GM19324 (cell line): ENCODE measurements around the gene CNNM3.
"Not testable (repeated sequence)": the region's sequence is repeated elsewhere in the genome, so short reads cannot be mapped to it uniquely, and the experiment has no call there.

Experiments
- ATAC-seq: cut with Tn5 transposase; IDR thresholded peaks from one replicate; pipeline ENCODE4 v1.9.1; 2021; ENCODE audit warnings: mild to moderate bottlenecking, moderate library complexity; ENCODE audit not compliant: unreplicated experiment, low FRiP score

The CNNM3 gene

DNA sequence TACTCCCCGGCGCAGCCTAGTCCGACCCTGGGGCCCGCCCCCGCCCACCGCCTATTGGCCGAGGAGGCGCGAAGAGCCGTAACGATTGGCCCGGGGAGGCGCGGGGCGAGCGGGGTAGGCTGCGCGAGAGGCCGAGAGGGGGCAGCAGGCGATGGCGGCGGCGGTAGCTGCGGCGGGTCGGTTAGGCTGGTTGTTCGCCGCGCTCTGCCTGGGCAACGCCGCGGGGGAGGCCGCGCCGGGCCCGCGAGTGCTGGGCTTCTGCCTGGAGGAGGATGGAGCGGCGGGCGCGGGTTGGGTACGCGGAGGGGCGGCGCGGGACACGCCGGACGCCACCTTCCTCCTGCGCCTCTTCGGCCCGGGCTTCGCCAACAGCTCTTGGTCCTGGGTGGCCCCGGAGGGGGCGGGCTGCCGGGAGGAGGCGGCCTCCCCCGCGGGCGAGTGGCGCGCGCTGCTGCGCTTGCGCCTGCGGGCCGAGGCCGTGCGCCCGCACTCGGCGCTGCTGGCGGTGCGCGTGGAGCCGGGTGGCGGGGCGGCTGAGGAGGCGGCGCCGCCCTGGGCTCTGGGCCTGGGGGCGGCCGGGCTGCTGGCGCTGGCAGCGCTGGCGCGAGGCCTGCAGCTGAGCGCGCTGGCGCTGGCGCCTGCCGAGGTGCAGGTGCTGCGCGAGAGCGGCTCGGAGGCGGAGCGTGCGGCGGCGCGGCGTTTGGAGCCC lies at the start of gene CNNM3:
Gene CNNM3, plus strand, starts transcription at position 142 of the 709 bp plus-strand sequence. Its CDS starts 10 bp downstream, at position 152.
- ATAC-seq: peak; percentile 83

- ATAC-seq: no peak
Measured at GRCh38 chr2:96767135-96767871, 48.8 kb upstream of the CNNM3 start.

GRCh38 chr2:96768083-96768561 lies 47.9 kb upstream of the CNNM3 start:
- ATAC-seq: peak; percentile 55

DNA sequence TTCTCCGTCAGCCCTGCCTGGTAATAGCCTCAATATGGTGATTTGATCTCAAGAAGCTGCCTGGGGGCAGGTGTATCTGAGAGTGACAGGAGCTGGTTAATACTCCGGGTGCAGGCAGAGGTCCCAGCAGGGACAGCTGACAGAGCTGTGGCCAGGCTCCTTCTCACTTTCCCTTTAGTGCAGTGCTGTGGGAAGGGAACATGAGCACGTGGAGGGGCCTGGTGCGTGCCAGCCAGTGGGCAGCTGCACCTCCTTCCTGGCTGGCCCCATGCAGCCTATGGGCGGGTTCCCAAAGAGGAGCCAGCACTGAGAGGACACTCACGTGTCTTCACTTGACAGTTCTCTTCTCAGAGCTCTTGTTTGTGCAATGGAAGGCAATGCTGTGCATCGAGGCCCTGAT lies 46.3 kb upstream of the CNNM3 start:
- ATAC-seq: no peak

DNA sequence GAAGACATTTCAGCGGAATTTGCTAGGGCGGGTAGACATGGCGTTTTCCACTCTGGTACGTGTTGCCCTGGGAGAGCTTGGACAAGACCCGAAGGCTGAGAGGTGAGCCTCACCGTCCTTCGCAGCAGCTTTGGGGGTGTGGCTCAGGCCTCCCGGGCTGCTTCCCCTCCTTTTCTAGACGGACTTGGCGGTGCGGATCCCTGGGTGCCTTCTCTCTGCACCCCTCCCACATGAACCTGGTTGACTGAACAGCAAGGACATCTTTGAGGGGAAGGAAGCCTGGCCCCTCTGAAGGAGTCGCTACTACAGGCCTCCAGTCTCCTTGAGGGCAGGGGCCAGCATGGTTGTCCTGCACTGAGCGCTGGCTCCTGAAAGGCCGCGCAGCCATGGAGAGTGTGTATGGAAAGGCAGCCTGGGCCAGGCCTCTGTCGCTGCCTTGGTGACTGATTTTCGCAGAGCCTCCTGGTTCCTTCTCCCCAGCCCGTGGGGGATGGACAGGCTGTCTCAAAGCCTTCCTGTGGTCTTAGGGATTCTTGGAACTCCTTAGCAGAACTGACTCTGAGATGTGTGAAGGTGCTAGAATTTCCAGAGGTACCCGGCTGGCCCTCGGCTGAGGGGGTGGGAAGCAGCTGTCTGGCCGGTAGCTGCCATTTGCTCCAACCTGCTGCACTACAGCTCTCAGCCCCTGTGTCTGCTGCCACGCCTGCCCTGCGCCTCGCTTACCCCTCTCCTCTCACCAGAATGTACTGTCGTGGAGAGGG lies 45.4 kb upstream of the CNNM3 start:
- ATAC-seq: no peak

DNA sequence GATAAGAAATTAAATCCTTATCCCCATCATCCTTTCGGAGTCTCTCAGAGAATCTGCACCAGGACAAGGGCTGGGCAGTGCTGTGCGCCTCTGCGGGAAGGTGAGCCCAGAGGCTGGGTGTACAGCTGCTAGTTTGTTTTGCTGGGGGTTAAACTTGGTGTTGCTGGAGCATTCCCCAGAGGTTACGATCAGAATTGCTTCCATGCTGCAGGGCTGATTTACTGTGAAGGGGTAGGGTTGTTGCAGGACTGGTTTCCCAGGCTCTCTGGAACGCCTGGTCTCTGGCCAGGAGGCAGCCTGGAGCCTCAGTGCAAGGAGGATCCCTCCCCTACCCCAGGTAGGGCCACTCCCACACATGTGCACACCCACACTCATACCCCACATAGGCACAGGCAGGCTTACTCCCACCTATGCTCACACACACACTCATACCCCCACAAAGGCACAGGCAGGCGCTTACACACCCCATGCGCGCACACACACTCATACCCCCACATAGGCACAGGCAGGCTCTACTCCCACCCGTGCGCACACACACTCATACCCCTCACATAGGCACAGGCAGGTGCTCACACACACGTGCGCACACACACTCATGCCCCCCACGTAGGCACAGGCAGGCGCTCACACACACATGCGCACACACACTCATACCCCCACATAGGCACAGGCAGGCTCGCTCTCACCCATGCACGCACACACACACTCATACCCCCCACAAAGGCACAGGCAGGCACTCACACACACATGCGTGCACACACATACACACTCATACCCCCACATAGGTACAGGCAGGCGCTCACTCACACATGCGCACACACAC lies 44.1 kb upstream of the CNNM3 start:
- no peak for ATAC-seq

DNA sequence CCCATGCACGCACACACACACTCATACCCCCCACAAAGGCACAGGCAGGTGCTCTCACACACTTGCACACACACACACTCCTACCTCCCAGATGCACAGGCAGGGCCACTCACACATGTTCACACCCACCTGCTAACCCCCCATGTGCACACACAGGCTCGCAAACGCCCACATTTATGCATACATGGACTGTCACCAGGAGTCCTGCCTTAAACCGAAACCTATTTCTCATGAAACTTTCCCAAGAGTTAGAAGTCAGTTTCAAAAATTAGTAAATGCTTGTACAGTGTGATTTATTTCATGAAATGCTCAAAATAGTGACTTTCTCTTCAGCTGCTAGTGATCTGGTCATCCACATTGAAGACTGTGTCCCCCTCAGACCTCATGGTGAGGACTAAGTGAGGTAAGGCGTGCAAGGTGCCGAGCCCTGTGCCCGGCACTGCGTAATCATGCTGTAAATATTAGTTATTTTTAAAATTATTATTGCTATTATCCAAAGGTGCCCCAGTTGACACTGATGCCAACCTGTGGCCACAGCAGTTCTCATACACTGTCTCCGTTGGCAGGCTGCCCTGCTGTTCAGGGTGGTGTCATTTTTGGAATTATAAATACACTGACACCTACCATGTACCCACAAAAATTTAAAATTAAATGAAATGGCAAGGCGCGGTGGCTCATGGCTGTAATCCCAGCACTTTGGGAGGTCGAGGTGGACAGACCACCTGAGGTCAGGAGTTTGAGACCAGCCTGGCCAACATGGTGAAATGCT lies 43.0 kb upstream of the CNNM3 start:
- ATAC-seq: no peak

- no peak for ATAC-seq
Measured at GRCh38 chr2:96773922-96774321, 42.1 kb upstream of the CNNM3 start.

DNA sequence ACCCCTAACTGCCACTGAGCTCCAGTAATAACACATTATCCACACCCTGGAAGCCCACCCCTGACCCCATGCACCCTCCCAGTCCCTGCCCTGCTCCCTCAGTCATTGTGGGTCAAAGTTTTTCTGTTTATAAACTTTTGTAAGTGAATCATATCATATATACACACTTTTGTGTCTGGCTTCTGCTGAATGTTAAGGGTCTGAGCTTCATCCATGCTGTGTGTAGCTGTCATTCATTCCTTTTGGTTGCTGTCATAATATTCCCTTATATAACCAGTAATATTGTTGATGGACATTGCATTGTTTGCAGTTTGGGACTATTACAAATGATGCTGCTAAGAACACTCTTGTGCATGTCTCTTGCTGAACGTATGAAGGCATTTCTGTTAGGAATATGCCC lies 40.9 kb upstream of the CNNM3 start:
- ATAC-seq: no peak

GRCh38 chr2:96783388-96783787 lies 32.7 kb upstream of the CNNM3 start:
- no peak for ATAC-seq

- ATAC-seq: no peak
Measured at GRCh38 chr2:96787411-96787810, 28.7 kb upstream of the CNNM3 start.

- no peak for ATAC-seq
Measured at GRCh38 chr2:96788442-96789244, 27.4 kb upstream of the CNNM3 start.

DNA sequence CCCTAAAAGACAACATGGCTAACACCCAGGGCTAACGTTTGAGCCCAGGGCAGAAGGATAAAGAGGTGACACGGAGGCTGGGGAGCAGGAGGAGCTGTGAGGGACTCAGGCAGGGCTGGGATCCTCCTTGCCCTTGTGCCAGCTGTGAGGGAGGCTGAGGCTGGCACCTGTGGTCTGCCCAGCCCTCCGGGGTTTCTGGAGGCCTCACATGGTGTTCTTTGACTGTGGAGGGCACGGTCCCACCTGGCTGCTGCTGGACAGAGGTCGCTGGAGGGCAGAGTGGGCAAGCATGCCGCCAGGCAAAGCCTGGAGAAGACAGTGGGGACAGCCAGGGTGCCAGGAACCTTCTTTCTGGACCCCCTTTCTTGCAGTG lies 26.8 kb upstream of the CNNM3 start:
- no peak for ATAC-seq

DNA sequence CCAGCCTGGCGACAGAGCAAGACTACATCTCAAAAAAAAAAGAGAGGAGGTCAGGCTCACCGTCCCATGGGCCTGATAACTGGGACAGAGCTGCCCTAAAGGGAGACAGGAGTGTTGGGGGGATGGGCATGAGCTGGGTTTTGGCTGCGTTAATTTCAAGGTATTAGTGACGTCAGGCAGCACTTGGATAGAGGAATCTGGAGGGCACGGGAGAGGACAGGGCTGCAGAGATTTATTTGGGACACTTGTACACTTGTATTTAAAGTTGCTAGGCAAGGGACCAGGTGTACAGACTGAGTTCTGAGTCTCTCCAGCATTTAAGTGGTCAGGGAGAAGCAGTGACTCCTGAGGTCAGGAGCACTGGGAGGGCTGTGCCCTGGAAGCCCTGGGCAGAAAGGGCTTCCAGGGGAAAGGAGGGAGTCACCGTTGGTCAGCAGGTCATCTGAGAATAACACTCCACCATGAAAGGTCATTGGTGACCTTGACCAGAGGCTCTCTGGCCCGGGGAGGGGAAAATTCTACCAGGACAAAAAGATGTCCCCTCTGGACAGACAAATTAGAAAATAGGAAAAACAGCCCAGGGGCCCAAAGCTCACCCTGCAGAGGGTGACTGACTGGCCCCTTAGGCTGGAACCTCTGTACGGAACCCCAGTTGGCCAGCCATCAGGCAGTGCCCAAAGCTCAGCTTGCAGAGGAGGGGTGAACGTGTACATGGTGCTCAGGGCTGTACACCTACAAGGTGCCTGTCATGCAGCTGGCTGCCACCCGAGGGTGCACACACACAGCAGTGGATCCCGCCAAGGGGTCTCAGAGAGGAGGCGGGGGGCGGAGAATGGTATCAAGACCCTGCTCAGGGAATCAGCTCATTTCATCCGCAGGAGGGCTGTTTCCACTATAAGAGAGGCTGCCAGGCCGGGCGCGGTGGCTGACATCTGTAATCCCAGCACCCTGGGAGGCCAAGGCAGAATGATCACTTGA lies 23.0 kb upstream of the CNNM3 start:
- no peak for ATAC-seq

DNA sequence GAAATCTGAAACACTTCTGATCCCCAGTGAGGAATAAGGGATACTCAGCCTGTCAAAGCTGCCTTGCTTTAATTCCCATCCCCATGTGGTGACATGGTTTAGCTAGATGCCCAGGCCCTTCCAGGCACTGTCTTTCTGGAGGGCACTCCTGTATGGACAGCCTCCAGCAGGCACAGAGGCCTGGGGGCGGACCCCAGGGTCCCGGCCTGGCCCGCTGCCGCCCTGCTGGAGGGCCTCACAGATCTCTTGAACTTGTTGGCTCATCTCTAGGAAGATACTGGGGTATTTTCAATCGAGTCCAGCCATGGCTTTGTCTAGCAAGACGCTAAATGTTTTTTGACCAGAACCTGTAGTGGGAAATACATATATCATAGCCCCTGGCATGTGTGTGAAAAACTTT lies 21.0 kb upstream of the CNNM3 start:
- ATAC-seq: no peak

GRCh38 chr2:96796497-96796896 lies 19.6 kb upstream of the CNNM3 start:
- not testable (repeated sequence) for ATAC-seq

- ATAC-seq: no peak
Measured at GRCh38 chr2:96797066-96797625, 18.9 kb upstream of the CNNM3 start.
